Activated CD8-positive, alpha-beta T cell treated with anti-CD3 and anti-CD28 coated beads for 36 hours (primary cell): ENCODE measurements around the gene BICD1. TPM values are rescaled to one million over a fixed set of nuclear protein-coding genes. Genes with fewer than 3 reads are reported as not detected.

Experiments
- ATAC-seq: fragments of 200-7000 bp; cut with Tn5 transposase; one replicate; pipeline ENCODE4 v1.10.0; 2021; ENCODE audit warnings: mild to moderate bottlenecking, moderate library complexity
- CTCF ChIA-PET: fragments of 350-600 bp; sonication (Branson Sonifier 250); formaldehyde crosslinking; loops from one replicate; lab custom pipeline; 2021; ENCODE audit warnings: antibody characterized with exemption; lab: Charles Lee
- POLR2A ChIA-PET: fragments of 350-600 bp; sonication (Branson Sonifier 250); formaldehyde crosslinking; loops from one replicate; lab custom pipeline; 2021; ENCODE audit warnings: antibody characterized with exemption; lab: Charles Lee
- DNase-seq: peaks from one replicate; pipeline ENCODE4 v3.0.0-alpha.2; 2020
- H3K27ac Mint-ChIP-seq: one replicate; pipeline ENCODE4 v1.8.0; 2021; ENCODE audit warnings: mild to moderate bottlenecking, mixed read lengths
- H3K27me3 Mint-ChIP-seq: one replicate; pipeline ENCODE4 v1.8.0; 2021; ENCODE audit warnings: mixed read lengths
- H3K36me3 Mint-ChIP-seq: one replicate; pipeline ENCODE4 v1.8.0; 2021; ENCODE audit warnings: low read depth, mixed read lengths
- H3K4me1 Mint-ChIP-seq: one replicate; pipeline ENCODE4 v1.8.0; 2021; ENCODE audit warnings: low read depth, mixed read lengths
- H3K4me3 Mint-ChIP-seq: one replicate; pipeline ENCODE4 v1.8.0; 2021; ENCODE audit warnings: mild to moderate bottlenecking, moderate library complexity, mixed read lengths
- H3K9me3 Mint-ChIP-seq: one replicate; pipeline ENCODE4 v1.8.0; 2021; ENCODE audit warnings: mixed read lengths
- intact Hi-C: fragments of 100-400 bp; cut with micrococcal nuclease; formaldehyde crosslinking; loops from one replicate; pipeline ENCODE4 v1.10.0; 2022
- total RNA-seq, 2 experiments: library from RNA; stranded (reverse); gene quantifications; one replicate each; pipeline ENCODE4 v1.2.3, GENCODE V29; 2021
- TF ChIP-seq, protein P1 (sequence below): fragments of 200-600 bp; IDR thresholded peaks from one replicate; pipeline ENCODE4 v1.8.0; 2022; ENCODE audit warnings: antibody characterized with exemption, mild to moderate bottlenecking

Gene BICD1
- total RNA-seq, 2 experiments from 2014 or later, result 12.5 to 13.2 TPM

DNA sequence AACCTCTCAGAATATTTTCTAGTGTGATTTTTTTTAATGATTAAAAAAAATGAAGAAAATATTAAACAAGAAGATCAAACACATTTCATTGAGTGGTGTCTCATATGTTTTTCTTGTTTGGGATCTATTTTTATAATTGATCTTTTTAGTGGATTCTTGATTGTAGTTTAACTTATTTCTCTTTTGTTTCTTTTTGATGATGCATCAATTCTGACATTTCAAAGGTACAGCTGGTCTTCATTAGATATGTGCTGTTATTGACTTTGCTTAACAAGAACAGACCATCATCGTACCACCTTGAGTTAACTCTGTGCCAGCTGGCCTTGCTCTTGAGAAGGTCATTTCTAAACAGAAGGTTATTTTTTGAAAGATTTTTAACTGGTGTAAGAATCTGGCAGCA is 246.9 kb downstream of the BICD1 start:
- DNase-seq (no peak), ATAC-seq (no peak)
- Mint-ChIP-seq H3K27me3 (no peaks in the 10 kb centered on the region), H3K4me3 (no peak overlapping the region), H3K4me1 (no peaks in the 10 kb centered on the region), H3K36me3 (no peaks in the 10 kb centered on the region), H3K9me3 (no peaks in the 10 kb centered on the region), H3K27ac (no peak overlapping the region)
- ChIA-PET CTCF (no interaction called here), POLR2A (no interaction called here)
- intact Hi-C loops, result no loop called here
- TF ChIP-seq, protein P1, sequence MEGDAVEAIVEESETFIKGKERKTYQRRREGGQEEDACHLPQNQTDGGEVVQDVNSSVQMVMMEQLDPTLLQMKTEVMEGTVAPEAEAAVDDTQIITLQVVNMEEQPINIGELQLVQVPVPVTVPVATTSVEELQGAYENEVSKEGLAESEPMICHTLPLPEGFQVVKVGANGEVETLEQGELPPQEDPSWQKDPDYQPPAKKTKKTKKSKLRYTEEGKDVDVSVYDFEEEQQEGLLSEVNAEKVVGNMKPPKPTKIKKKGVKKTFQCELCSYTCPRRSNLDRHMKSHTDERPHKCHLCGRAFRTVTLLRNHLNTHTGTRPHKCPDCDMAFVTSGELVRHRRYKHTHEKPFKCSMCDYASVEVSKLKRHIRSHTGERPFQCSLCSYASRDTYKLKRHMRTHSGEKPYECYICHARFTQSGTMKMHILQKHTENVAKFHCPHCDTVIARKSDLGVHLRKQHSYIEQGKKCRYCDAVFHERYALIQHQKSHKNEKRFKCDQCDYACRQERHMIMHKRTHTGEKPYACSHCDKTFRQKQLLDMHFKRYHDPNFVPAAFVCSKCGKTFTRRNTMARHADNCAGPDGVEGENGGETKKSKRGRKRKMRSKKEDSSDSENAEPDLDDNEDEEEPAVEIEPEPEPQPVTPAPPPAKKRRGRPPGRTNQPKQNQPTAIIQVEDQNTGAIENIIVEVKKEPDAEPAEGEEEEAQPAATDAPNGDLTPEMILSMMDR, result no peak

DNA sequence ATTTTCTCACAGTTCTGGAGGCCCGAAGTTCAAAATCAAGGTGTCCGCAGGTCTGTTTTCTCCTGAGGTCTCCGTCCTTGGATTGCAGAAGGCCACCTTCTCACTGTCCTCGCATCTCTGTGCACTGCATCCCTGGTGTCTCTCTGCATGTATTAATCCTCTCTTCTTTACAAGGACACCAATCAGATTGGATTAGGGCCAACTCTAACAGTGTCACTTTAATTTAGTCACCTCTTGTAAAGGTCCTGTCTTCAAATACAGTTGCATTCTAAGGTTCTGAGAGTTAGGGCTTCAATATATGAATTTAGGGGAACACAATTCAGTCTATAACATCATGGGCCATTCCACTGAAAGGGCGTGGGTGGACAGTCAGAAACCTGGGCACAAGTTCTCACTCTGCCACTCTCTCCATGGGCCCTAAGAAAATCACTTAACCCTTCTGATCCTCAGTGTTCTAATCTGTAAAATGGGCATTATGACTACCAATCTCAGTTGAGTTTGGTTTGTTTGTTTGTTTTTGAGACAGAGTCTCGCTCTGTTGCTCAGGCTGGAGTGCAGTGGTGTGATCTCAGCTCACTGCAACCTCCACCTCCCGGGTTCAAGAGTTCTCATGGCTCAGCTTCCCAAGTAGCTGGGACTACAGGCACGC is 251.1 kb downstream of the BICD1 start:
- H3K9me3 Mint-ChIP-seq, result no peaks in the 10 kb centered on the region
- CTCF ChIA-PET, result interaction anchor here (0.5 kb wide), 1 partner anchor 705 kb away, joined by 3 read pairs; no protein-coding TSS in a partner anchor
- no peak for ATAC-seq
- no peaks in the 10 kb centered on the region for H3K27me3 Mint-ChIP-seq
- H3K36me3 Mint-ChIP-seq, result no peaks in the 10 kb centered on the region
- intact Hi-C loops, result no loop called here
- TF ChIP-seq, protein P1, result no peak
- H3K27ac Mint-ChIP-seq, result no peak overlapping the region
- POLR2A ChIA-PET, result no interaction called here
- no peaks in the 10 kb centered on the region for H3K4me1 Mint-ChIP-seq
- no peak for DNase-seq
- no peak overlapping the region for H3K4me3 Mint-ChIP-seq

DNA sequence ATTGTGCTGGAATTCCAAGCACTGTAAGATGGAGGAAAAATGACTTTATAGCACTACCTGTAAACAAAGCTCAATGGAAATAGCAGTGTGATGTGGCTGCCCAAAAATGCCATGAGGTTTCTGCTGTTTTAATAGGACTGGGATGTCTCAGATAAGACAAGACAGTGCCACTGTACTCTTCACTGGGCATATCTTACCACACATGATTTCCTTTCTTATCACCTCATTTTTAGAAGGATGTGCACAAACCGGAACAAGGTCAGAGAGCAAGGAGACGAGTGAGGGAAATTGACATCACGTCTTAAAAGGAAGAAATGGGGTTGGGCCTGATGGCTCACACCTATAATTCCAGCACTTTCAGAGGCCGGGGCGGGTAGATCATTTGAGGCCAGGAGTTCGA is 254.3 kb downstream of the BICD1 start:
- no peak for DNase-seq
- no peaks in the 10 kb centered on the region for H3K36me3 Mint-ChIP-seq
- H3K4me1 Mint-ChIP-seq, result no peaks in the 10 kb centered on the region
- H3K9me3 Mint-ChIP-seq, result no peaks in the 10 kb centered on the region
- ATAC-seq, result no peak
- POLR2A ChIA-PET, result no interaction called here
- CTCF ChIA-PET, result no interaction called here
- no peak overlapping the region for H3K27ac Mint-ChIP-seq
- intact Hi-C loops, result no loop called here
- no peaks in the 10 kb centered on the region for H3K27me3 Mint-ChIP-seq
- TF ChIP-seq, protein P1, result no peak
- H3K4me3 Mint-ChIP-seq, result no peak overlapping the region

DNA sequence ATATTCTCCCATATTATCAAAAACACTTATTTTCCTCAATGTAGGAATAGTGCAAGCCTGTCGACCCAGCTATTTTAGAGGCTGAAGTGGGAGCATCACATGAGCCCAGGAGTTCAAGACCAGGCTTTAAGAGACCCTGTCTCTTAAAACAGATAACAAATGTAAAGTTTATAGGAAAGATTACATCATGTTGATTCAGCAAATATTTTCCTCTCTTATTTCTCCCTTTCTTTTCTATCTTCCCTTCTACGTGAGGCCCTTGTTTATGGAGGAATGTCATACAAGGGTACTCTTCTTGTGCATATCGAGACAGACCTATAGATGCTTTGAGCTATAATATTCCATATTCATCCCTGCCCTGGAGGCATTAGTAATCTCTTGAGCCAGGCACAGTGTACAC is 256.2 kb downstream of the BICD1 start:
- Mint-ChIP-seq H3K27ac (no peak overlapping the region), H3K4me3 (no peak overlapping the region), H3K4me1 (no peaks in the 10 kb centered on the region), H3K9me3 (no peaks in the 10 kb centered on the region), H3K27me3 (no peaks in the 10 kb centered on the region), H3K36me3 (no peaks in the 10 kb centered on the region)
- TF ChIP-seq, protein P1, result no peak
- intact Hi-C loops, result no loop called here
- ChIA-PET POLR2A (no interaction called here), CTCF (no interaction called here)
- DNase-seq (no peak), ATAC-seq (no peak)

DNA sequence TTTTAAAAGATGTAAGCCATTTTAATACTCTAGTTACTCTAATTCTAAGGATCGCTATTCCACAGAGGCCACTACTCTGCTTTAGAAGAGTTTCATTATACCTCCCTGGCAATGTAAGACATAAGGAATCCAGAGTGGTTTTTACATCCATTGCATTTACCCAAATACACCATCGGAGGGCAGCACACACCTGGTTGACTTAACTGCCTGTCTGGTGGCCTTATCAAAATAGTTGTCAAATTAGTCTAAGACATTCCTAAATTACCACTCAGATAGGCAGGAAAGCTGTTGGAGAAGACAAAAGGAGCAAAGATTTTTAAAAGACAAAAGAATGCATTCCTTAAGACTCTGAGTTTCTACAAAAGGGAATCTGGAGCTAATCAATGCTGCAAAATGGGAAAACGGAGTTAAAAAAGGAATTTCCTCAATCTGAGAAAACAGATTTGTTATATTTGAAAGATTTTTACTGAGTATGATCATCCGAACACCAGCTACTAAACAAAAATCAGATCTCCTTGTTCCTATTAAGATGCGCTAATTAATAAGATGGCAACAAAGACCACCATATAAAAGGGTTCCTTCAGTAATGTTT is 258.9 kb downstream of the BICD1 start:
- Mint-ChIP-seq H3K27ac (no peak overlapping the region), H3K4me3 (no peak overlapping the region), H3K36me3 (no peaks in the 10 kb centered on the region), H3K9me3 (no peaks in the 10 kb centered on the region), H3K4me1 (no peaks in the 10 kb centered on the region), H3K27me3 (no peaks in the 10 kb centered on the region)
- ATAC-seq (peak; percentile 79), DNase-seq (peak; percentile 61)
- POLR2A ChIA-PET, result no interaction called here
- TF ChIP-seq, protein P1, result peak; percentile 81
- CTCF ChIA-PET, result interaction anchor here (0.7 to 3.9 kb wide), 16 partner anchors 10 to 309 kb away, joined by 3 to 20 read pairs (median 3); no protein-coding TSS in a partner anchor
- intact Hi-C loops, result no loop called here
